ENCODE measurements around the gene EML1. TPM values are rescaled to one million over a fixed set of nuclear protein-coding genes. Genes with fewer than 3 reads are reported as not detected.

EML1 gene
- polyA plus RNA-seq, 1 experiment: 14.2 TPM

DNA sequence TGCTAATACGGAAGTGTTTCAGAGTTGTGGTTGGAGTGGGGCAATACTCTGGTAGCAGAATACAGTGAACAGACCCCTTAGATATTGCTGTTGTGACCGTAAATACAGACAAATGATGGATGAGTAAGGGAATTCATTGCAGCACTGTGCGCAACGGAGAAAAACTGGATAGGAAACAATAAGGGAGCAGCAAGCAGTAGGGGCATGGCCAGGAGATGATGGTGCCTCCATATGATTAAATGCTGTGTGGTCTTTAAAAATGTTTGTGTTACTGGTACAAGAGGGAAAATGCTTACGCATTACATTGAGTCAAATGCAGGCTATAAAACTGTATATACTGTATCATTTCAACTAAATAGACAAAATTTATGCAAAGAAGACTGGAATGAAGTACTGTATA, 61.6 kb downstream of the EML1 start:
- CTCF ChIA-PET: no interaction called here
- DNase-seq (ENCODE audit: low read depth): no peak
- TF ChIP-seq, protein P1, sequence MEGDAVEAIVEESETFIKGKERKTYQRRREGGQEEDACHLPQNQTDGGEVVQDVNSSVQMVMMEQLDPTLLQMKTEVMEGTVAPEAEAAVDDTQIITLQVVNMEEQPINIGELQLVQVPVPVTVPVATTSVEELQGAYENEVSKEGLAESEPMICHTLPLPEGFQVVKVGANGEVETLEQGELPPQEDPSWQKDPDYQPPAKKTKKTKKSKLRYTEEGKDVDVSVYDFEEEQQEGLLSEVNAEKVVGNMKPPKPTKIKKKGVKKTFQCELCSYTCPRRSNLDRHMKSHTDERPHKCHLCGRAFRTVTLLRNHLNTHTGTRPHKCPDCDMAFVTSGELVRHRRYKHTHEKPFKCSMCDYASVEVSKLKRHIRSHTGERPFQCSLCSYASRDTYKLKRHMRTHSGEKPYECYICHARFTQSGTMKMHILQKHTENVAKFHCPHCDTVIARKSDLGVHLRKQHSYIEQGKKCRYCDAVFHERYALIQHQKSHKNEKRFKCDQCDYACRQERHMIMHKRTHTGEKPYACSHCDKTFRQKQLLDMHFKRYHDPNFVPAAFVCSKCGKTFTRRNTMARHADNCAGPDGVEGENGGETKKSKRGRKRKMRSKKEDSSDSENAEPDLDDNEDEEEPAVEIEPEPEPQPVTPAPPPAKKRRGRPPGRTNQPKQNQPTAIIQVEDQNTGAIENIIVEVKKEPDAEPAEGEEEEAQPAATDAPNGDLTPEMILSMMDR (IDR thresholded peaks at IDR 0.05; ENCODE audit: insufficient read depth, low read depth, low read length): no peak
- Histone ChIP-seq H3K27me3 (ENCODE audit: control insufficient read depth, insufficient read depth, low read length) (no peaks in the 10 kb centered on the region), H3K4me3 (ENCODE audit: low read depth, low read length) (no peak overlapping the region), H3K36me3 (ENCODE audit: control insufficient read depth, insufficient read depth, low read length) (no peaks in the 10 kb centered on the region)
- POLR2A ChIA-PET: no interaction called here

DNA sequence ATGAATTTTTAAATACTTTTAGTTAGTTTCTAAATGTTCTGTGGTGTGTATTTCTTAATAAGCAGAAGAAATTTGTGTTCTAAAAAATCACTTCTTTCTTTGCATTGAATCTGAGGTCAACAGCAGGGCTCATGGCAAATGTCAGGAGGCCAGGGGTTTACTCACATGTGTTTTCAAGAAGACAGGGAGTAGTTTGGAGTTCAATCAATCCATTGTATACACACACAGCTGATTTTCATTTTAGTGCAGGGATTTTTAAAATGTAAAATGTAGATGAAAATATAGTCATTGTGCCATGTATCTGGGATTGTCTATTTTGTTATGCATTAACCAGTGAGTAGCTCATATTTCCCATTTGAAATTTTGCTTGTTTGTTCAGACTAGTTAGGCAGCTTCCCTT, 62.1 kb downstream of the EML1 start:
- Histone ChIP-seq H3K4me3 (ENCODE audit: low read depth, low read length) (no peak overlapping the region), H3K36me3 (ENCODE audit: control insufficient read depth, insufficient read depth, low read length) (no peaks in the 10 kb centered on the region), H3K27me3 (ENCODE audit: control insufficient read depth, insufficient read depth, low read length) (no peaks in the 10 kb centered on the region)
- POLR2A ChIA-PET: no interaction called here
- DNase-seq (ENCODE audit: low read depth): no peak
- CTCF ChIA-PET: no interaction called here
- TF ChIP-seq, protein P1 (IDR thresholded peaks at IDR 0.05; ENCODE audit: insufficient read depth, low read depth, low read length): no peak

DNA sequence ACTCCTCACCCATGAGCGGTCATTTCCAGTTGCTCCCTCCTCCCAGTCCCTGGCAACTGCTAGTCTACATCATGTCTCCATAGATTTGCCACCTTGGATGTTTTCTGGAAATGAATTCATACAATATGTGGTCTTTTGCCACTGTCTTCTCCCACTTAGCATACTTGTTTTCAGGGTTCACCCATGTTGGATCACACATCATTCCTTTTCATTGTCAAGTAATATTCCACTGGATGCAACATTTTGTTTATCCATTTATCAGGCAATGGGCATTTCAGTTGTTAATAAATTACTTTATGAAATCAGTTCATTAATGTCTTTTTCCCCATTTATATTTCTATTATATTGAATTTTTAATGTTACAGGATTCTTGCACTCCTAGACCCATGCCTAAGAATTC, 64.3 kb downstream of the EML1 start:
- ChIA-PET CTCF (interaction anchor here (1.1 kb wide), 1 partner anchor 10 kb away, joined by 3 read pairs; no protein-coding TSS in a partner anchor), POLR2A (no interaction called here)
- no peaks in the 10 kb centered on the region for H3K27me3 ChIP-seq (ENCODE audit: control insufficient read depth, insufficient read depth, low read length)
- TF ChIP-seq, protein P1 (IDR thresholded peaks at IDR 0.05; ENCODE audit: insufficient read depth, low read depth, low read length): no peak
- no peak for DNase-seq (ENCODE audit: low read depth)
- no peak overlapping the region for H3K4me3 ChIP-seq (ENCODE audit: low read depth, low read length)
- no peaks in the 10 kb centered on the region for H3K36me3 ChIP-seq (ENCODE audit: control insufficient read depth, insufficient read depth, low read length)

DNA sequence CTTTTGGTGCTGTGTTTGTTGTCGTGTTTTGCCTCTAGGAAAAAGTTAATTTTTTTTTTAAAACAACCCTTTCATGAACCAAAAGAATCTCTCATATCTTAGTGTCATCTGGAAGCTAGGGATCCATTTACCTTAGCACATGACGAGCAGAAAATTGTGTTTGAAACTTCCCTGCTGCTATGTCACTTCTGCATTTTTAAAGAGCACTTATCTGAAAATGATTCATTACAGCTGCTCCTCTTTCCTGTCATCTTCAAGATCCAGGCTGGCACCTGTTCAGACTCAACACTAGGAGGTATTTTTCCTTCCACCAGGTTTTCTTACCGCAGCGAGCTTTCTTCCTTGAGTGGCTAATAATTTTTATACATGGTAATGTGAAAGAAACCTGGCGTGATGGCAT, 67.0 kb downstream of the EML1 start:
- Histone ChIP-seq H3K36me3 (ENCODE audit: control insufficient read depth, insufficient read depth, low read length) (no peaks in the 10 kb centered on the region), H3K27me3 (ENCODE audit: control insufficient read depth, insufficient read depth, low read length) (no peaks in the 10 kb centered on the region), H3K4me3 (ENCODE audit: low read depth, low read length) (no peak overlapping the region)
- CTCF ChIA-PET: no interaction called here
- no peak for DNase-seq (ENCODE audit: low read depth)
- POLR2A ChIA-PET: no interaction called here
- TF ChIP-seq, protein P1 (IDR thresholded peaks at IDR 0.05; ENCODE audit: insufficient read depth, low read depth, low read length): no peak

DNA sequence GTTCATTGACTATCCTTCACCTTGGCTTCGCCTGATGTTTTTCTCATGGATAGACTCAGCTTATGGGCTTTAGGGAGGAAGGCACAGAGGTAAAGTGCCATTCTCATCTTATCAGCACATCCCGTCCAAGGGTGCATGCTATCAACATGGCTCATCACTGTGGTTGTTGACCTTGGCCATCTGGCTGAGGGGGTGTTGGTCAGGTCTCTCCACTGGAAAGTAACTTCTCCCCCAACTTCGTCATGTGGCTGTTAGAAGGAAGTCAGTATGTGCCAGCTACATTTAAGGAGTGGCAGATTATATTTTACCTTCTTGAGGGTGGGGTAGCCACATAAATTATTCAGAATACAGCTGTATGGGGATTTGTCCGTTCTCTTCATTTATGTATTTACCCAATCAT, 68.9 kb downstream of the EML1 start:
- no peak for DNase-seq (ENCODE audit: low read depth)
- TF ChIP-seq, protein P1 (IDR thresholded peaks at IDR 0.05; ENCODE audit: insufficient read depth, low read depth, low read length): no peak
- CTCF ChIA-PET: no interaction called here
- Histone ChIP-seq H3K36me3 (ENCODE audit: control insufficient read depth, insufficient read depth, low read length) (no peaks in the 10 kb centered on the region), H3K4me3 (ENCODE audit: low read depth, low read length) (no peak overlapping the region), H3K27me3 (ENCODE audit: control insufficient read depth, insufficient read depth, low read length) (no peaks in the 10 kb centered on the region)
- POLR2A ChIA-PET: no interaction called here
